GM10248 (cell line): Measurements from ENCODE around the gene RBM23.
A peak's percentile ranks its signal among the peaks of the same experiment; 100 is the strongest.
"Not testable (repeated sequence)": the region's sequence is repeated elsewhere in the genome, so short reads cannot be mapped to it uniquely, and the experiment has no call there.

Experiments used
- CTCF ChIA-PET: fragments of 300-600 bp; sonication (Branson Sonifier 250); formaldehyde crosslinking; extraction: SDS; loops from one replicate; lab custom pipeline; 2021; ENCODE audit warnings: antibody characterized with exemption; lab: Yijun Ruan, JAX
- POLR2A ChIA-PET: fragments of 350-650 bp; sonication (Branson Sonifier 250); formaldehyde crosslinking; extraction: SDS; loops from one replicate; lab custom pipeline; 2020; ENCODE audit warnings: antibody characterized with exemption; lab: Yijun Ruan, JAX
- DNase-seq: peaks from one replicate; pipeline ENCODE4 v3.0.0; 2012; ENCODE audit errors: extremely low spot score
- TF ChIP-seq, protein P1 (sequence below): IDR thresholded peaks from 2 replicates; pipeline ENCODE4 v1.5.1; 2012; ENCODE audit warnings: mild to moderate bottlenecking, low read depth; ENCODE audit errors: extremely low read depth, missing control alignments, control extremely low read depth

The RBM23 gene

DNA sequence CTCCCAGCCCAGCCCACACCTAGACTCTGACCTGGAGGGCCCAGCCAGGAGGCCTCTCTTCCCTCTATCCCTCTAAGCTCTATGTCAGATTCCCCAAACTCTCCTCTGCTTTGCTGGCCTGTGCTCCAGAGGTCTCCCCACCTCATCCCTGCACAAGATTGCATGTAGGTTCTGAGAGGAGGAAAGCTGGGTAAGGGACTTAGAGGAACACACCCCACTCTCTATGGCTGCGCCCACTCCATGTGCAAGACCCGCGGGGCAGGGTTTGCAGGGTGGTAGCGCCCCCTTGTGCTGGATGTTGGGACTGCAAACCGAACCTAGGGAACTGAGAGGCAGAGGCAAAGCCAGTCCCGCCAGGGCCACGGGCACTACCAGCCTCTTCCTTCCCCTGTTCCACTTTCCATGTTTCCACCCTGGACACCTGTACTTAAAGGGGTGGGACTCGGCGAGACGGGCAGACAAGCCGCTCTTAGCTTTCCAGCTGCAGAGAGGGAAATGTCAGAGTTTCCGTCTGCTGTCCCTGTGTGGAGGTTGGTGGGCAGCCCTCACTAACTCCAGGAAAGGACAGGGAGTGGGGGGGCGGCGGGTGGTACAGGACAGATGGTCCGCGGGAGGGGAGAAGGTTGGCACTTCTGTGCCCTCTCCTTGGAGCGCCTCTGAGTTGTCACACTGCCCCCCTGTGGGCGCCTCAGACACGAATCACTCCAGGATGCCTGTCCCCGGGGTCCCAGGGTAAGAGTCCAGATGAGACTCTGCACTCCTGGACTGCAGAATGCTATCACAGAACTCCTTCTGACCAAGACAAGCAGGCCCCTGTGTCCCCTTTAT is 65.8 kb downstream of the RBM23 start:
- POLR2A ChIA-PET, result interaction anchor here (0.6 kb wide), 1 partner anchor 283 kb away, joined by 3 read pairs; no protein-coding TSS in a partner anchor
- CTCF ChIA-PET, result interaction anchor here (0.7 to 17.4 kb wide), 53 partner anchors 9 to 538 kb away, joined by 3 to 262 read pairs (median 8); partner anchors contain the start of genes DAD1, LRP10, MMP14 and MRPL52
- TF ChIP-seq, protein P1, sequence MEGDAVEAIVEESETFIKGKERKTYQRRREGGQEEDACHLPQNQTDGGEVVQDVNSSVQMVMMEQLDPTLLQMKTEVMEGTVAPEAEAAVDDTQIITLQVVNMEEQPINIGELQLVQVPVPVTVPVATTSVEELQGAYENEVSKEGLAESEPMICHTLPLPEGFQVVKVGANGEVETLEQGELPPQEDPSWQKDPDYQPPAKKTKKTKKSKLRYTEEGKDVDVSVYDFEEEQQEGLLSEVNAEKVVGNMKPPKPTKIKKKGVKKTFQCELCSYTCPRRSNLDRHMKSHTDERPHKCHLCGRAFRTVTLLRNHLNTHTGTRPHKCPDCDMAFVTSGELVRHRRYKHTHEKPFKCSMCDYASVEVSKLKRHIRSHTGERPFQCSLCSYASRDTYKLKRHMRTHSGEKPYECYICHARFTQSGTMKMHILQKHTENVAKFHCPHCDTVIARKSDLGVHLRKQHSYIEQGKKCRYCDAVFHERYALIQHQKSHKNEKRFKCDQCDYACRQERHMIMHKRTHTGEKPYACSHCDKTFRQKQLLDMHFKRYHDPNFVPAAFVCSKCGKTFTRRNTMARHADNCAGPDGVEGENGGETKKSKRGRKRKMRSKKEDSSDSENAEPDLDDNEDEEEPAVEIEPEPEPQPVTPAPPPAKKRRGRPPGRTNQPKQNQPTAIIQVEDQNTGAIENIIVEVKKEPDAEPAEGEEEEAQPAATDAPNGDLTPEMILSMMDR, result peak; percentile 86
- peak; percentile 87 for DNase-seq

DNA sequence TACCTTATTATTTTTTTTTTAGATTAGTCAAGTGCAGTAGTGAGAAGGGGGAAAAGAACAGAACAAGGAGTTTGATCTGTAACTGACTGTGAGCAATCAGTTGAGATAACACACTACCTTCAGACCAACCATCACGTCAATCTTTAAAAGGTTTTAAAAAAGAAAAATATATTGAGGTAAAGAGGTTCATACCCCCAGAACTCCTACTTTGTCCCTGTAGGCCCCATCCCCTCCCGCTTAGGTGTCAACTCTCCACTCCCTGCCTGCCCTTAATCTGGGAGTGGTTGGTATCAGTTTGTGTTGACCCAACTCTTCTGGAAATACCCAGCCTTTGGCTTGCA is 66.4 kb downstream of the RBM23 start:
- TF ChIP-seq, protein P1, result no peak
- ChIA-PET POLR2A (interaction anchor here (0.6 kb wide), 1 partner anchor 282 kb away, joined by 3 read pairs; no protein-coding TSS in a partner anchor), CTCF (interaction anchor here (0.7 to 17.4 kb wide), 47 partner anchors 9 to 462 kb away, joined by 3 to 262 read pairs (median 8); partner anchors contain the start of genes DAD1, LRP10, MMP14 and MRPL52)
- DNase-seq, result no peak

DNA sequence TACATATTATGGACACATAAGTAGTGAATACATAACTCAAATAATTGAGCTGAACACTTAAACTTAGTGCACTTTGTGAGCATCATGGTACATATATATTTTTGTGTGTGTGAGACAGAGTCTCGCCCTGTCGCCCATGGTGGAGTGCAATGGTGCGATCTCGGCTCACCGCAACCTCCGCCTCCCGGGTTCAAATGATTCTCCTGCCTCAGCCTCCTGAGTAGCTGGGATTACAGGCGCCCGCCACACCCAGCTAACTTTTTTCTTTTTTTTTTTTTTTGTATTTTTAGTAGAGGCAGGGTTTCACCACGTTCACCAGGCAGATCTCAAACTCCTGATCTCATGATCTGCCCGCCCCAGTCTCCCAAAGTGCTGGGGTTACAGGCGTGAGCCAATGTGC is 66.8 kb downstream of the RBM23 start:
- CTCF ChIA-PET, result interaction anchor here (0.7 to 17.4 kb wide), 45 partner anchors 8 to 461 kb away, joined by 3 to 262 read pairs (median 8); partner anchors contain the start of genes DAD1, LRP10, MMP14 and MRPL52
- POLR2A ChIA-PET, result interaction anchor here (0.6 kb wide), 1 partner anchor 282 kb away, joined by 3 read pairs; no protein-coding TSS in a partner anchor
- not testable (repeated sequence) for DNase-seq

DNA sequence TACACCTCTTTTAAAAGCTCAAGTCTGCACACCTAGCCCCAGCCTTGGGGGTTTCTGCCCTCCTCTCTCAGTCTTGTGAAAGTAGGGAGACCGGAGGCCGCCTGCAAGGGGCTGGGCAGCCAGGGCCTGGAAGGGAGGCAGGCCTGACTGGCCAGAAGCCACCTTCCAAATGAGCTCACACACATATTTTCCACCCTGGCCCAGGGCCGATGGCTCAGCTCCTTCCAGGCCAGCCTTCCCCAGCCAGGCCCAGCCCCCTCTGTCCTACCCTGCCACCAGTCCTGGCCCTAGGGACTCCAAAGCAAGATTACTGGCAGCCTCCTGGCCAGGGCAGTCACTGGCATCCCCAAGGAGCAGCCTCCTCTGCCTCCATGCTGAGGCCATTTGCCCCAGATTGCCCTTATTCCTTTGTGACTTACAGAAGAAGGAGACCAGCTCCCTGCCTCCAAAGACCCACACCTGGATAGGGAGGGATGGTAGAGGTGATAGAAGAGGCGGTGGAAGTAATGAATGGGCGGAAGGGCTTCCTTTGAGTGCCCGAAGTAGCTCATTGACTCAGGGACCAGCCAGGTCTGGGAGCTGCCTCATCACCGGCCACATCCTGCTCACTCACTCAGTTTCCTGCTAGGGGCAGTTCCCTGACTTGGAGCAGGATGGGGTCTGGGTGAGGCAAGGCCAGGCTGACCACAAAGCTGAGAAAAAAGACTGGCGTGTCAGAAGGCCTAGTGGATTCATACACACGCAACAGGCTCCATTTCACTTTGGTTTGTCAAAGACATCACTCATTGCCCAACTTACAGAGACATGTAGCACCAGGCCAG is 67.8 kb downstream of the RBM23 start:
- no peak for DNase-seq
- TF ChIP-seq, protein P1, result no peak
- ChIA-PET POLR2A (interaction anchor here (0.6 kb wide), 1 partner anchor 280 kb away, joined by 8 read pairs; no protein-coding TSS in a partner anchor), CTCF (interaction anchor here (0.9 to 17.4 kb wide), 22 partner anchors 8 to 298 kb away, joined by 3 to 262 read pairs (median 8); partner anchors contain the start of genes LRP10, MMP14 and SLC7A7)

DNA sequence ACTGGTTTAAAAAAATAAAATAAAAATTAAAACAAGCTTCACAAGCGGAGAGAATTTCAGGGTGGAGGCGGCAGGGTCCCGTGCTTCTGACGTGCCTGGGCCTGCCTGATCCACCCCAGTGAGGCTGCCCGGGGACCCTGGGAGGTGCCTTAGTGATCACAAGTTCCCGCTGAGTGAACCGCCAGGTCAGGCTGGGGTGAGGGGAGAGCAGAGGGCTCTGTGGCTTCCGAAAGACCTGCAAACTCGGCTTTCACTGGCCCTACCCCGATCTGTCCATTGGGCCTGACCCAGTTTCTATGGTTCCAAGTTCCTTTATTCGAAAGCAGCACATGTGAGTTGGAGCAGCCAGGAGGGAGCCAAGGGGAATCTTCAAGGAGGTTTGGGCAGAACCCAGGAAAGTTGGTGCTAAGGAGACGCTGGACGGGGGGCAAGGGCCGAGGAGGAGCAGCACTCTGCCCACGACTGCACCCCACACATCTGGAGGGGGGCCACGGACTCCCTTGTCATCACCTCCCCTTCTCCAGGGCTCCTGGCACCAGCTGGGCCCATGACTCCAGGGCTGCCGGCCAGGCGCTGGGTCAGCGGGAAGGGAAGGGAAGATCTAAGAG is 69.6 kb downstream of the RBM23 start:
- ChIA-PET CTCF (interaction anchor here (0.7 to 17.4 kb wide), 12 partner anchors 10 to 293 kb away, joined by 3 to 262 read pairs (median 7); partner anchors contain the start of genes DAD1 and SLC7A7), POLR2A (no interaction called here)
- no peak for DNase-seq
- TF ChIP-seq, protein P1, result no peak

DNA sequence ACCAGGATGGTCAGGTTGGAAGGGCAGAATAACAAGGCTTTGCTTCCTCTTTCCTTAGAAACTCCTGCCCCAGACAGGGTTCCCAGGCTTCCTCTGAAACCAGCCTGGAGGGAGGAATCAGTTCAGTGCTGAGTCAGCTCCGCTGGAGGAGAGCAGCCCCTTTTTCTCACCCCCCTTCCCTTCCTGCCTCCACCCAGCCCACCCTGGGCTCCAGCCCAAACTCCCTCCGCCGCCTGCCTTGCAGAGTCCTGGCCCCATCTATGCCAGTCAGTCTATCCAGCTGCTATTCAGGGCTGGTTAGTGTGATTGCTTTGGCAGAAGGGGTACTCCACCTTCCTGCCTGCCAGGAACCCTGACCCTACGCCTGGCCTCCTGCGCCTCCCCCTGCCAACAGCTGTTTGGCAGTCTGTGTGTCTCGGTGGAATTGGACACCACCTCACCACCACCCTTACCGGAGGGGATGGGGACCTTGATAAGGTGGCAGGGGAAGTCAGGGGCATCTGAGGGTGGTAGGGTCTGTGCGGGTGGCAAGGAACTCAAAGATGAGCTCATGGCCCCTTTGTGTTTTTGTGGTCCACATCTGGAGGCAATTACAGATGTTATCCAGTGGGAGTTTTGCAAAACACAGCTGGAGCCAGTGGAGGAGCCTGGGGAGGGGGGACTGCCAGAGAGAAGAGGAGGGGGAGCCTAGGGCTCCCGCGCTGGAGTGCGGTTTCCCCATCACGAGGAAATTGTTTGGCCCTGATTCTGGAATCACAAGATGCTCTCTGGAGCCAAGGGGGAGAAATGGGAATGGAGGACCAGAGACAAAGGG is 70.4 kb downstream of the RBM23 start:
- CTCF ChIA-PET, result interaction anchor here (0.7 to 17.4 kb wide), 12 partner anchors 9 to 292 kb away, joined by 3 to 262 read pairs (median 6); partner anchors contain the start of gene SLC7A7
- no peak for DNase-seq
- TF ChIP-seq, protein P1, result no peak
- POLR2A ChIA-PET, result no interaction called here
